HG03108 (cell line): ENCODE measurements around the gene PRSS33.

Source experiments
- ATAC-seq: cut with Tn5 transposase; IDR thresholded peaks from one replicate; pipeline ENCODE4 v1.9.1; 2021; ENCODE audit warnings: moderate library complexity; ENCODE audit not compliant: unreplicated experiment

PRSS33 gene

GRCh38 chr16:2787406-2787805 is at the start of gene PRSS33:
Gene PRSS33 (minus strand): TSS chr16:2787560. CDS start chr16:2786547, 1,013 bp downstream.
- no peak for ATAC-seq

- no peak for ATAC-seq
Observed at GRCh38 chr16:2836646-2837508, 49.5 kb upstream of the PRSS33 start.

GRCh38 chr16:2835638-2836493 is 48.5 kb upstream of the PRSS33 start:
- no peak for ATAC-seq

GRCh38 chr16:2834968-2835367 is 47.6 kb upstream of the PRSS33 start:
- no peak for ATAC-seq

- ATAC-seq, result no peak
Observed at GRCh38 chr16:2833776-2834175, 46.4 kb upstream of the PRSS33 start.

GRCh38 chr16:2831203-2831602 is 43.8 kb upstream of the PRSS33 start:
- no peak for ATAC-seq

- no peak for ATAC-seq
Observed at GRCh38 chr16:2830355-2830695, 43.0 kb upstream of the PRSS33 start.

GRCh38 chr16:2829501-2830354 is 42.4 kb upstream of the PRSS33 start, which contains the start of gene ZG16B:
Gene ZG16B (plus strand): TSS chr16:2830303. CDS start chr16:2830442, 139 bp downstream.
- ATAC-seq, result no peak

GRCh38 chr16:2828876-2829430 is 41.6 kb upstream of the PRSS33 start:
- ATAC-seq, result no peak

GRCh38 chr16:2828521-2828840 is 41.1 kb upstream of the PRSS33 start:
- ATAC-seq, result no peak

- no peak for ATAC-seq
Observed at GRCh38 chr16:2827831-2828520, 40.6 kb upstream of the PRSS33 start.

- no peak for ATAC-seq
Observed at GRCh38 chr16:2827374-2827791, 40.0 kb upstream of the PRSS33 start.

- no peak for ATAC-seq
Observed at GRCh38 chr16:2826591-2827373, 39.4 kb upstream of the PRSS33 start.

GRCh38 chr16:2825906-2826305 is 38.5 kb upstream of the PRSS33 start:
- ATAC-seq, result no peak

GRCh38 chr16:2825049-2825742 is 37.8 kb upstream of the PRSS33 start:
- ATAC-seq, result no peak

GRCh38 chr16:2824626-2825025 is 37.3 kb upstream of the PRSS33 start:
- no peak for ATAC-seq

- no peak for ATAC-seq
Observed at GRCh38 chr16:2822496-2822895, 35.1 kb upstream of the PRSS33 start.

GRCh38 chr16:2822158-2822495 is 34.8 kb upstream of the PRSS33 start:
- no peak for ATAC-seq
